Keratinocyte (primary cell): ENCODE measurements around the gene CYP39A1.

ENCODE experiments used
- CTCF ChIP-seq, 3 experiments: IDR thresholded peaks in 1 of 3; conservative IDR thresholded peaks in 1 of 3; optimal IDR thresholded peaks in 1 of 3; 2 replicates in 2 of 3; 3 replicates in 1 of 3; pipeline versions ENCODE3 to v1.5.1; 2011; ENCODE audit warnings: low read length in 3 of 3, mild to moderate bottlenecking in 3 of 3, moderate library complexity in 2 of 3, control low read depth in 1 of 3, inconsistent platforms in 1 of 3; ENCODE audit not compliant: insufficient read depth in 2 of 3; ENCODE audit errors: extremely low read depth in 1 of 3
- EZH2 ChIP-seq: IDR thresholded peaks from one replicate; pipeline ENCODE4 v1.6.1; 2012; ENCODE audit warnings: inconsistent platforms, mild to moderate bottlenecking, low read length, moderate library complexity

GRCh38 chr6:46583721-46584120 is 68.9 kb downstream of the CYP39A1 start:
- TF ChIP-seq CTCF (optimal IDR thresholded peaks at IDR 0.05 in 1 of 3, IDR thresholded peaks at IDR 0.05 in 1 of 3, conservative IDR thresholded peaks at IDR 0.05 in 1 of 3; ENCODE audit: extremely low read depth in 1 of 3, insufficient read depth in 2 of 3, low read length in 3 of 3) (no peak), EZH2 (no peak)
